DMS153 (cell line): ENCODE results near the gene GLI3.

Experiments
- DNase-seq: peaks from one replicate; lab custom pipeline; 2025; lab: John Stamatoyannopoulos, UW

Gene GLI3

GRCh38 chr7:42143711-42144600 lies 93.1 kb downstream of the GLI3 start:
- no peak for DNase-seq

DNA sequence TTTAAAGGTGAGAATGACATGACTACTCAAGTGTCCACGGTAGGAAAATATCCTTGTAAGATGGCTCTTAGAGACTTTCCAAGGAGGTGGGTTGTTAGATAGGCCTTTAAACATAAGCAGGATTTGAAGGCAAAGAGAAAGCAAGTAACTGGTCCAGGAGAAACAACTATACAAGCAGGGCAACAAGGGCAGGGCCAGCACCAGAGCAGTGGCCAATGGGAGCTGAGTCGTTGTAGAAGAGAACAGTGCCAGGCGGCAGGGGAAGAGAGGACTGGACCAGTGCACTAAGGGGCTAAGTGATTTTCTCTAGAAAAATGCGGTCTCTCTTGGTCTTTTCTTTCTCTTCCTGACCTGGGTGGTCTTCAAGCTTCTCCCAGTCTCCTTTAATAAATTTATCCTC lies 94.9 kb downstream of the GLI3 start:
- DNase-seq, result no peak

DNA sequence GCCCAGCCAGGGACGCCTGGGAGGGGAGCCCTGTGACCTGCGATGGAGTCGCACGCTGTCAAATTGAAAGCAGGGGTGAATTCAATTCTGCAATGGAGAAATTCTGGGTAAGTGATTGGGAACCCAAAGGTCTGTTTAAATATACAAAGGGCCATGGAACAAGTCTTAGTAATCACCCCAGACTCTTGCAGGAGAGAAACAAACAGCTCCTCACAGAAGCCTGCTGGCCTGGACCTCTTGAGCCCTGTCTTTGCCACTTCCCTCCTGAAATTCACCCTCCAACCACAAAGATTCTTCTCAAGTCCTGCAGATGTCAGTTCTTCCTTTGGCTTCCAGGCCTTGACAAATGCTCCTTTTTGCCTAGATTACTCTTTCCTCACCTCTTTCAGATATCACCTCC lies 97.3 kb downstream of the GLI3 start:
- DNase-seq, result no peak

DNA sequence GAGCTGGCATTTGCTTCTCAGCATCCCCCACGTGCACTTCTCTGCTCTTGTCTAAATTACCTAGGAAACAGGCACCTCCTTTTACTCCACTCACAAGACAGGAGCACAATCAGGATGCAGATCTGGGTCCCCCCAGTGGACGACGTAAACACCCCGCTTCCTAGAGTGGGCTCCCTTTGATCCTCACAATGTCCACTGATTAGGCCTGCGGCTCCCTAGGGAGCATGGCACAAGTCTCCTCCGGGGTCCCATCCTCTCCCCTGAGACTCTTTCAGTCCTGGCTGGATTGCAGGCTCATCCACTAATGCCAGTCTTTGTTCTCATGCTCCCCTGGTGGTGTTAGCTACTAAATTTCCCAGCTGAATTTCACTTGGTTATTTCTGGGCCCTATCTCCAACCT lies 98.3 kb downstream of the GLI3 start:
- no peak for DNase-seq

DNA sequence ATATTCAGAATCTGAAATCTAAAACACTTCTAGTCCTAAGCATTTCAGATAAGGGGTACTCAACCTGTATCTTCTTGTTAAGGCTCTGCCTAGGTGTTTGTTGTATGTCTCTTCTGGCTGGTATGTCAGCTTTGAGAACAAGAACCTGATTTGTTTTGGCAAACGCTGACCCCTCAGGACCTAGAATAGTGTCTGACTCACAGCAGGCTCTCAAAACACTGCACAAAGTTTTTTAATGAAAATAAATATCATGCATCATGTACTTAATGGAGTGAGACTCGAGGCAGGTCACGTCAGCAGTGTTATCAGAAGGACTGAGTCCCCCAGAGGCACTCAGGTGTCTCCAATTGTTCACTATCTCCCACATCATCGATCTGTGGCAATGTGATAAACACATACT lies 99.1 kb downstream of the GLI3 start:
- no peak for DNase-seq

GRCh38 chr7:42137431-42137830 lies 99.6 kb downstream of the GLI3 start:
- no peak for DNase-seq

DNA sequence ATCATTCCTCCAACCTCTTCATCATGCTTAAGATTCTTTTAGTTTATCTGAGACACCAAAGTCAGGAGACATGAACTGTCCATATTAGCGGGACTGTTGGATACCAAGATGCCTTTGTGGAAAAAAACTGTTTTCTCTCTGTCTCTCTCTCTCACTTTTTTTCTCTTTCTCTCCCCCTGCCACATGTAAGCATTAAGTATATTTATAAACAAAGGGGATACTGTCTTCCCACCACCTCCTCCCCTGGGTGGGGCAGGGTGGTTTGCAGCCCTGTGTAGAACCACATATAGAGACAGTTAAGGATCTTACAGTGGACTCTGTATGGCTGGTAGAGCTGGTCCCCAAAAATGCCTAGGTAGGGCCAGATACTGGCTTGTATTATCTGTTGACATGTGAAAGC lies 101.3 kb downstream of the GLI3 start:
- no peak for DNase-seq

DNA sequence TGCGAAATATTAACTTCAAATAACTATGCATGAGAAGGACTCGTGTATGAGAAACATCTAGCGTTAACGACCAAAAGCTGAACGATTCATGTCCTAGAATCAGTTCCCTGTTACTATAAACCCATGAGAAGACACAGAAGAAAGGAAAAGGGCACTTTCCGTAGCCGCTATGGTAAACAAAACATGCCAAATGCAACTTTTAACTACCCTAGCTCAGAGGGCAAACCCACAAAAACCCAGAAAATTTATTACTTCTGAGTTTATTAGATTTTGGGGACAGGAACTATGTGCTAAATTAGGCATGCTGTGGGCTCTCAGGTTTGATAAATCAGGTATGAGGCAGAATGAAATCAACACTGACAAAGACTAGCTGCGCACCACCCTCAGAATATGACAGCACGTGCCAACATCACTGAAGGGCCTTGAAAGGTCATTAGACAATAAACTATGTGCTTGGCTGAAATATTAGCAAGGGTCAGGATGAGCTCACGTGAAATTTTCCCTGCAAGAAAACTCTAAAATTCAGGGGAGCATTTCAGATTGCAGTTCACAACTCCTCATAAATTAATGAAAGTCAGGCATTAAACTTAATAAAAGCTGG lies 102.6 kb downstream of the GLI3 start:
- no peak for DNase-seq

DNA sequence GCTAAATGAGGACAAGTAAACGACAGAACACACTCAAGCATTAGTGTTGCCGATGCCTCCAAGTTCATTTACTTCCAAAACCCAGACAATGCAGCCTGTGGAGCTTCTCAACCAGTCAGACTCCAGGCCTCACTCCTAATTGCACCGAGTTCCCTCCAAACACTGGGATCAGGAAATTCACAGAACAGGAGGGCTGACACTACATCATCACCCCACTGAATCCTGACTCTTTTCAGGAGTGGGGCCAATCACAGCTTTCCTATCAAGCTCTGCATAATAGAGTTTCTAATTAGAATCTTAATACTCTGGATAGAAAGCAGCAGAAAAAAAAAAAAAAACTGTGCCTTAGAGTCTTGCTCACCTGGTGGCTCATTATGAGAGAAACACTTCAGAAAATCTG lies 103.7 kb downstream of the GLI3 start:
- DNase-seq, result no peak

GRCh38 chr7:42128703-42129102 lies 108.3 kb downstream of the GLI3 start:
- no peak for DNase-seq

DNA sequence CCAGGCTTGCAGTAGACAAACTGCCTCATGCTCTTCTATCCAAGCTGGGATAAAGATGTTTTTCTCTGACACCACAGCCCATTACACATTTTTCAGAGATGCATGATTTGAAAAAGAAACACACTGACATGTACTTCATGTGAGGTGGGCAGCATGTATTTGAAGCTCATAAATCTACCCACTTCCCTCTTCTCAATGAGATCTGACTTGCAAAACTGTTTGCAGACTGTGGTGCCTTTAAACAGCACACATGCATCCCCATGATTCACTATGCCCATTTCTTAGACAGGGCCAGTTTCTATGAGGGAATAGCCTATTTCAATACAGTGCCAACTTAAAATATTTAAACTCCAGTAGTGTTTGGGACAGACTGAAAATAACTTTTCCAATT lies 109.8 kb downstream of the GLI3 start:
- no peak for DNase-seq

DNA sequence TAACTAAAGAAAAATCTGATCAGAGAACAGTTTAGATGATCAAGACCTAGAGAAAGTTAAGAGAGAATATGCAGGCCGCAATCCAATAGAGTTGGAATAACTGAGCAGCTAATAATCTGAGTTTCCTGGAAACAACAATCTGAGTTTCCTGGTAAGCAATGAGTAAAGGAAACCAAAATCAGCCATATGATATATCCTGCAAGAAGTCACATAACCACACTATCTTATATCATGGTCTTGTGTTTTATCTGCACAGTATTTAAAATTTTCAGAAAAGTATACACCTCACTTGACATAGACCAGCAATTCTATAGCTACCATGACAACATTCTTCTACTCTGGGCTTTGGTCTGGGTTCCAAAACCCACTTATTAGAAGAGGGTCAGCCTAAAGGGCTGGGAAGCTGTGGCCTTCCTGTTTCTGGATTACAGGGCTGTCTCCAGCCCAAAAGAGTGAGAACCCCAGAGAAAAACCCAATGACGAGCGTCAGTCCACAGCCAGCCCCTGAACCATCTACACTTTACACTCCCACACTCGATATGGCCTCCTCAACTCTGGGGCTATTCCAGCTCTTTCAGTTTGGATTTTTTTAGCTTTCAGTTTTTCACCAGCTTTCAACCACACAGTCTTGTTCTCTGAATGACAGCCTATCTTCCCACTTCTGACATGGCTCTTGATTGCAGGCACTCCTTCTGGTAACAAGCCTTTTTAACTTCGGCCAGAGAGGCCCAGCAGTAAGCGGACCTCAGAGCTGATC lies 110.4 kb downstream of the GLI3 start:
- DNase-seq, result no peak

- no peak for DNase-seq
These were observed 111.7 kb downstream of the GLI3 start for GRCh38 chr7:42125321-42125720.

GRCh38 chr7:42123716-42124115 lies 113.3 kb downstream of the GLI3 start:
- DNase-seq, result no peak

DNA sequence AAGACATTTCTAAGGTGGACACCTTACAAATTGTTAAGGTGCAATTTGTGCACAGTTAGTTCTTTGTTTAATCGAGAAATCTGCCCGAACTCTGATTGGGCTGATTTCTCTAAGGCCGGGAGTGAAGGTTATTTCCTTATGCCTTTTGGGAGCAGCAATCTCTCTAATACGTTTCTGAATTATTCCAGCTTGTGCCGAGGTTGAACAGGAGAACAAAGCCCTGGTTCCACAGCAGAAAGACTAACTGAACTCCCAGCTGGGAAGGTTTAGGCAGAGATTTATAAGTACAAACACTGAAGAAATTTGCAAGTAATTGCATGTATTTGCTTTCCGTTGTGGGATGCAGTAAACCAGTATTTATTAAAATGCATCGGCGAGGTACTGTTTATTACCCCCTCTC lies 116.8 kb downstream of the GLI3 start:
- DNase-seq, result no peak

- no peak for DNase-seq
These were observed 119.8 kb downstream of the GLI3 start for GRCh38 chr7:42117201-42117600.

- DNase-seq, result no peak
These were observed 121.2 kb downstream of the GLI3 start for GRCh38 chr7:42115795-42116194.

DNA sequence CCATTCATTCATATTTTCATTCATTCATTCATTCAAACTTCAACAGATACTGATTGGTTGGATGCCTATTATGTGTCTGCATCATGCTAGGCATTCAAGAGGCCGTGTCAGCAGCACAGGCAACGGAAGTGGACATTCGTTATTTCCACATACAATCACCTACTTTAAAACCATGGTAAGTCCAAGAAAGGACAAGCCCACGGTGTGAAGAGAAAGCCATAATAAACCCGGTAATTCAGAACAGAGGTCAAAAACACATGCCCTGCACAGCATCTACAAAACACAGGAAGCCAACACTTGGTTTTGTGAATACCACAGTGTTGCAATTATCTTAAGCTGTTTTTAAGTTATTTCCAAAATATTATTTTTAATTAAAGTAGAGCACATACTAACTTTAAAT lies 126.7 kb downstream of the GLI3 start:
- DNase-seq, result no peak

- no peak for DNase-seq
These were observed 128.0 kb downstream of the GLI3 start for GRCh38 chr7:42108803-42109528.

DNA sequence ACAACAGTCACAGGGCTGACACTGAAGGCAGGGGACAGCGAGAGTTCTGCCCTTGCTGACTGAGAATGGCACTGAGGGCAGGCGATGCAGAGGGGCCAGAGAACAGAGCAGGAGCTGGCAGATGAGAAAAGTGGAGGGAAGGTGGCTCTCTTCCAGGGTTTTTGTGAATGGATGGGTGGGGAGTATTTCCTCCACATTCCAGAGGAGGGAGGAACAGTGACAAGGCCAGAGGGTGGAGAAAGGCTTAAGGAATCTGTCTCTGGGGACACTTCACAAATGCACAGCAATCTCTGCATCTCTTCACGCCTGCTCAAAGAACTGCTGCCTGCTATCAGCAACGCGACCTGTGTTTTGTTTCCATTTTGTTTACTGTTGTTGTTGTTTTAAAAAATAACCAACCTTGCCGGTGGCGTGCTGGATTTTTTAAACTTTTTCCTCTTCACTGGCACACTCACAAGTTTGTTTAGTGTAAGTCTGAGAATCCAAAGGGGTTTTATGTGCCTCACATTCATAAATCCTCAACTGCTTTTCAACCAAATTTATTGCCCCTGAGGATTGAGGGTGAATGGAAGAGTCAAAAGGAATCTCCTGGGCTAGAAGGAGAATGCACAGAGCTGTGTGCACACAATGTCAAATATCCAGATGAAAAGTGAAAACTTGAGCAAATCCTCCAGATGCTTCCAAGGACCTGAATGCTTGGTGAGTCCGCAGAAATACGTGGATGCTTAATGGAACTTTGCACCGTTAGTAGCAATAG lies 129.3 kb downstream of the GLI3 start:
- no peak for DNase-seq

DNA sequence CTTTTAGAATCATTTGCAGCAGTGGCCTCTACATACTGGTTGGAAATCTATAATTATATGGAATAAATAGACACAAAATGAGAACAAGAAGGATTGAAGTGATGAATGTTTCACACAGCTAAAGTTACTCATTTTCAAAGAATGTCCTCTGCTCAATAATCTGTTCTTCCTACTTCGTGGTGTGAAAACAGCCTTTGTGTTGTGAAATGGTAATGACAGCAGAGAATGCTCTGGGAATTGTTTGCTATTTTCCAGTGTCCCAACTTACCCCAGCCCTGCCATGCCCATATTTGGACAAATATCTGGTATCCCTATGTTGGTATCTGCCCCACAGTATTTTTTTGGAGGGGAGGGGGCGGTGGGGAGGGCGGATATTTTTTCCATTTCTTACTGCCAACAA lies 130.4 kb downstream of the GLI3 start:
- no peak for DNase-seq
